HepG2 (cell line): Measurements from ENCODE around the gene SEBOX. TPM values are rescaled to one million over a fixed set of nuclear protein-coding genes. Genes with fewer than 3 reads are reported as not detected.

Source experiments
- FOXP1 ChIP-seq, 2 experiments: fragments of 450-650 bp in 1 of 2; IDR thresholded peaks; 2 replicates each; pipeline ENCODE4 v1.6.1; 2017 to 2018; ENCODE audit warnings: antibody characterized with exemption in 1 of 2
- KAT7 ChIP-seq: IDR thresholded peaks from 2 replicates; pipeline ENCODE4 v1.6.1; 2018; ENCODE audit warnings: borderline replicate concordance, missing compliant biosample characterization
- MAX ChIP-seq: IDR thresholded peaks from 2 replicates; pipeline ENCODE4 v1.6.1; 2012; ENCODE audit warnings: inconsistent platforms
- SIX4 ChIP-seq: sonication (generic); formaldehyde crosslinking; IDR thresholded peaks from 2 replicates; pipeline ENCODE4 v1.4.0; 2020; ENCODE audit warnings: missing genetic modification reagents
- ZNF10 ChIP-seq: sonication (generic); formaldehyde crosslinking; IDR thresholded peaks from 2 replicates; pipeline ENCODE4 v1.4.0; 2020; ENCODE audit warnings: mild to moderate bottlenecking, low read depth, missing genetic modification reagents, borderline replicate concordance
- ZNF687 ChIP-seq: sonication (generic); formaldehyde crosslinking; IDR thresholded peaks from 2 replicates; pipeline ENCODE4 v1.5.1; 2020; ENCODE audit warnings: mild to moderate bottlenecking, missing genetic modification reagents, moderate library complexity
- ZNF775 ChIP-seq: sonication (generic); formaldehyde crosslinking; IDR thresholded peaks from 2 replicates; pipeline ENCODE4 v1.4.0; 2020; ENCODE audit warnings: missing genetic modification reagents, mild to moderate bottlenecking, moderate library complexity, borderline replicate concordance
- ZNF777 ChIP-seq: sonication (generic); formaldehyde crosslinking; IDR thresholded peaks from 2 replicates; pipeline ENCODE4 v1.4.0; 2020; ENCODE audit warnings: missing genetic modification reagents
- polyA plus RNA-seq, 8 experiments: library from polyadenylated mRNA; depleted of rRNA in 3 of 8; stranded (reverse) in 7 of 8; unstranded in 1 of 8; fragments of >200 nt; fragmentation: Illumina TruSeq in 4 of 8; extraction: Trizol in 4 of 8; gene quantifications; 2 replicates each; pipeline versions ENCODE4 v1.2.1 to v1.2.3, GENCODE V29; 2011 to 2016; ENCODE audit warnings: low read depth in 4 of 8, missing spikeins in 1 of 8, mixed read lengths in 1 of 8; ENCODE audit not compliant: insufficient read depth in 1 of 8
- total RNA-seq, 5 experiments: library from RNA; depleted of rRNA; stranded (reverse); fragments of >200 nt; fragmentation: Illumina TruSeq; extraction: Trizol; gene quantifications; 2 replicates each; pipeline ENCODE4 v1.2.3, GENCODE V29; 2016; ENCODE audit warnings: low read depth in 1 of 5
- TF ChIP-seq, protein P1 (sequence below): sonication (generic); formaldehyde crosslinking; conservative IDR thresholded peaks from 2 replicates; pipeline ENCODE4 v1.4.0; 2020; ENCODE audit warnings: missing genetic modification reagents
- TF ChIP-seq, protein P2 (sequence below): sonication (generic); formaldehyde crosslinking; IDR thresholded peaks from 2 replicates; pipeline ENCODE4 v1.5.0; 2020; ENCODE audit warnings: mild to moderate bottlenecking, missing genetic modification reagents
- TF ChIP-seq, protein P3 (sequence below): sonication (generic); formaldehyde crosslinking; IDR thresholded peaks from 2 replicates; pipeline ENCODE4 v1.5.1; 2020; ENCODE audit warnings: mild to moderate bottlenecking, missing genetic modification reagents, borderline replicate concordance
- TF ChIP-seq, protein P4 (sequence below): sonication (generic); formaldehyde crosslinking; IDR thresholded peaks from 2 replicates; pipeline ENCODE4 v1.4.0; 2020; ENCODE audit warnings: missing genetic modification reagents

The SEBOX gene
- total and polyA plus RNA-seq, 2 of the 13 experiments (the other 11 are each of a cell fraction or from before 2014, with no cell fraction given): not detected

- no peak; the same call in 1 of the 2 replicates for TF ChIP-seq ZNF777 (CRISPR knock-in tag)
- TF ChIP-seq, protein P1, sequence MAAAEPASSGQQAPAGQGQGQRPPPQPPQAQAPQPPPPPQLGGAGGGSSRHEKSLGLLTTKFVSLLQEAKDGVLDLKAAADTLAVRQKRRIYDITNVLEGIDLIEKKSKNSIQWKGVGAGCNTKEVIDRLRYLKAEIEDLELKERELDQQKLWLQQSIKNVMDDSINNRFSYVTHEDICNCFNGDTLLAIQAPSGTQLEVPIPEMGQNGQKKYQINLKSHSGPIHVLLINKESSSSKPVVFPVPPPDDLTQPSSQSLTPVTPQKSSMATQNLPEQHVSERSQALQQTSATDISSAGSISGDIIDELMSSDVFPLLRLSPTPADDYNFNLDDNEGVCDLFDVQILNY (CRISPR knock-in tag): no peak
- TF ChIP-seq MAX: no peak
- no peak for TF ChIP-seq ZNF10
- TF ChIP-seq KAT7 (CRISPR knock-in tag): no peak
- TF ChIP-seq, protein P2, sequence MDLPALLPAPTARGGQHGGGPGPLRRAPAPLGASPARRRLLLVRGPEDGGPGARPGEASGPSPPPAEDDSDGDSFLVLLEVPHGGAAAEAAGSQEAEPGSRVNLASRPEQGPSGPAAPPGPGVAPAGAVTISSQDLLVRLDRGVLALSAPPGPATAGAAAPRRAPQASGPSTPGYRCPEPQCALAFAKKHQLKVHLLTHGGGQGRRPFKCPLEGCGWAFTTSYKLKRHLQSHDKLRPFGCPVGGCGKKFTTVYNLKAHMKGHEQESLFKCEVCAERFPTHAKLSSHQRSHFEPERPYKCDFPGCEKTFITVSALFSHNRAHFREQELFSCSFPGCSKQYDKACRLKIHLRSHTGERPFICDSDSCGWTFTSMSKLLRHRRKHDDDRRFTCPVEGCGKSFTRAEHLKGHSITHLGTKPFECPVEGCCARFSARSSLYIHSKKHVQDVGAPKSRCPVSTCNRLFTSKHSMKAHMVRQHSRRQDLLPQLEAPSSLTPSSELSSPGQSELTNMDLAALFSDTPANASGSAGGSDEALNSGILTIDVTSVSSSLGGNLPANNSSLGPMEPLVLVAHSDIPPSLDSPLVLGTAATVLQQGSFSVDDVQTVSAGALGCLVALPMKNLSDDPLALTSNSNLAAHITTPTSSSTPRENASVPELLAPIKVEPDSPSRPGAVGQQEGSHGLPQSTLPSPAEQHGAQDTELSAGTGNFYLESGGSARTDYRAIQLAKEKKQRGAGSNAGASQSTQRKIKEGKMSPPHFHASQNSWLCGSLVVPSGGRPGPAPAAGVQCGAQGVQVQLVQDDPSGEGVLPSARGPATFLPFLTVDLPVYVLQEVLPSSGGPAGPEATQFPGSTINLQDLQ: 0 out of 2 replicates have a peak, but pooled peaks have one; percentile 72
- TF ChIP-seq, protein P3, sequence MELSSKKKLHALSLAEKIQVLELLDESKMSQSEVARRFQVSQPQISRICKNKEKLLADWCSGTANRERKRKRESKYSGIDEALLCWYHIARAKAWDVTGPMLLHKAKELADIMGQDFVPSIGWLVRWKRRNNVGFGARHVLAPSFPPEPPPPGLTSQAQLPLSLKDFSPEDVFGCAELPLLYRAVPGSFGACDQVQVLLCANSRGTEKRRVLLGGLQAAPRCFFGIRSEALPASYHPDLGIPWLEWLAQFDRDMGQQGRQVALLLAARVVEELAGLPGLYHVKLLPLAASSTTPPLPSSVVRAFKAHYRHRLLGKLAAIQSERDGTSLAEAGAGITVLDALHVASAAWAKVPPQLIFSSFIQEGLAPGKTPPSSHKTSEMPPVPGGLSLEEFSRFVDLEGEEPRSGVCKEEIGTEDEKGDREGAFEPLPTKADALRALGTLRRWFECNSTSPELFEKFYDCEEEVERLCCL (CRISPR knock-in tag): no peak
- TF ChIP-seq ZNF775 (CRISPR knock-in tag): no peak
- TF ChIP-seq, protein P4, sequence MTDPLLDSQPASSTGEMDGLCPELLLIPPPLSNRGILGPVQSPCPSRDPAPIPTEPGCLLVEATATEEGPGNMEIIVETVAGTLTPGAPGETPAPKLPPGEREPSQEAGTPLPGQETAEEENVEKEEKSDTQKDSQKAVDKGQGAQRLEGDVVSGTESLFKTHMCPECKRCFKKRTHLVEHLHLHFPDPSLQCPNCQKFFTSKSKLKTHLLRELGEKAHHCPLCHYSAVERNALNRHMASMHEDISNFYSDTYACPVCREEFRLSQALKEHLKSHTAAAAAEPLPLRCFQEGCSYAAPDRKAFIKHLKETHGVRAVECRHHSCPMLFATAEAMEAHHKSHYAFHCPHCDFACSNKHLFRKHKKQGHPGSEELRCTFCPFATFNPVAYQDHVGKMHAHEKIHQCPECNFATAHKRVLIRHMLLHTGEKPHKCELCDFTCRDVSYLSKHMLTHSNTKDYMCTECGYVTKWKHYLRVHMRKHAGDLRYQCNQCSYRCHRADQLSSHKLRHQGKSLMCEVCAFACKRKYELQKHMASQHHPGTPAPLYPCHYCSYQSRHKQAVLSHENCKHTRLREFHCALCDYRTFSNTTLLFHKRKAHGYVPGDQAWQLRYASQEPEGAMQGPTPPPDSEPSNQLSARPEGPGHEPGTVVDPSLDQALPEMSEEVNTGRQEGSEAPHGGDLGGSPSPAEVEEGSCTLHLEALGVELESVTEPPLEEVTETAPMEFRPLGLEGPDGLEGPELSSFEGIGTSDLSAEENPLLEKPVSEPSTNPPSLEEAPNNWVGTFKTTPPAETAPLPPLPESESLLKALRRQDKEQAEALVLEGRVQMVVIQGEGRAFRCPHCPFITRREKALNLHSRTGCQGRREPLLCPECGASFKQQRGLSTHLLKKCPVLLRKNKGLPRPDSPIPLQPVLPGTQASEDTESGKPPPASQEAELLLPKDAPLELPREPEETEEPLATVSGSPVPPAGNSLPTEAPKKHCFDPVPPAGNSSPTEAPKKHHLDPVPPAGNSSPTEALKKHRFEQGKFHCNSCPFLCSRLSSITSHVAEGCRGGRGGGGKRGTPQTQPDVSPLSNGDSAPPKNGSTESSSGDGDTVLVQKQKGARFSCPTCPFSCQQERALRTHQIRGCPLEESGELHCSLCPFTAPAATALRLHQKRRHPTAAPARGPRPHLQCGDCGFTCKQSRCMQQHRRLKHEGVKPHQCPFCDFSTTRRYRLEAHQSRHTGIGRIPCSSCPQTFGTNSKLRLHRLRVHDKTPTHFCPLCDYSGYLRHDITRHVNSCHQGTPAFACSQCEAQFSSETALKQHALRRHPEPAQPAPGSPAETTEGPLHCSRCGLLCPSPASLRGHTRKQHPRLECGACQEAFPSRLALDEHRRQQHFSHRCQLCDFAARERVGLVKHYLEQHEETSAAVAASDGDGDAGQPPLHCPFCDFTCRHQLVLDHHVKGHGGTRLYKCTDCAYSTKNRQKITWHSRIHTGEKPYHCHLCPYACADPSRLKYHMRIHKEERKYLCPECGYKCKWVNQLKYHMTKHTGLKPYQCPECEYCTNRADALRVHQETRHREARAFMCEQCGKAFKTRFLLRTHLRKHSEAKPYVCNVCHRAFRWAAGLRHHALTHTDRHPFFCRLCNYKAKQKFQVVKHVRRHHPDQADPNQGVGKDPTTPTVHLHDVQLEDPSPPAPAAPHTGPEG (CRISPR knock-in tag): no peak
- peak; percentile 77 for TF ChIP-seq ZNF687
- TF ChIP-seq FOXP1 (IDR thresholded peaks at IDR 0.05): no peak
- no peak for TF ChIP-seq FOXP1 (CRISPR knock-in tag; IDR thresholded peaks at IDR 0.05)
- 0 out of 2 replicates have a peak, but pooled peaks have one; percentile 25 for TF ChIP-seq SIX4 (CRISPR knock-in tag)
Observed at GRCh38 chr17:28404812-28405570, 40.0 kb upstream of the SEBOX start (continued).
